Activated CD4-positive, alpha-beta T cell treated with anti-CD3 and anti-CD28 coated beads, Interleukin-2, amount 50 U/mL, for 1 hour (primary cell): ENCODE measurements around the gene KCNJ10.

Source experiments
- DNase-seq: peaks from one replicate; pipeline ENCODE4 v3.0.0-alpha.2; 2020

Gene KCNJ10

DNA sequence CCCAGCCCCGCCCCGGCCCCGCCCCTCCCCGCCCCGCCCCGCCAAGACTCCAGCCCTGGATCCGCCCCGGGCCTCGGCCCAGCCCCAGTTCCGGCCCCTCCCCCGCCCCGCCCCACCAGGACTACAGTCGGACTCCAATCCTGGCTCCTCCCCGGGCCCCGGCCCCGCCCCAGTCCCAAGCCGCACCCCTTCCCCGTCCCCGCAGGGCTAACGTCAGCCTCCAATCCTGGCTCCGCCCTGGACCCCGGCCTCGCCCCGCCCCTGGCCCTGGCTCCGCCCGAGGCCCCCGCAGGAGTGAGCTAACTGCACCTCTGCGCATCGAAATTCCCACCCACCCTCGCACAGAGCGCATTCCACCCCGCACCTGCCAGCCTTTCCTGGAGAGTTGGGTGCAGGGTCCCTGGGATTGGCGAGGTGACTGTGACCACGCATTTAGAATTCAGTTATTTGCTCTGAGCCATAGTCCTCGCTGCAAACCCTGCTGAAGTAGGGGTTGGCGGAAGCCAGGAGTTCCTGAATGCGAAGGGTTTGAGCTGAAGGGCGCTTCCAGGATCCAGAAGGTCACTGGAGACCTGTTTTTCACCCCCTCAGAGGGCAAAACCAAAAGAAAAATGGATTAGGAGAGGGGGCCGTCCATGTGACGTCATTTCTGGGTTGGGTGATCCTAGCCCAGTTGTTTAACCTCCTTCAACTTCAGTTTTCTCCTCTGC, 29.0 kb upstream of the KCNJ10 start:
- DNase-seq = peak; percentile 99

DNA sequence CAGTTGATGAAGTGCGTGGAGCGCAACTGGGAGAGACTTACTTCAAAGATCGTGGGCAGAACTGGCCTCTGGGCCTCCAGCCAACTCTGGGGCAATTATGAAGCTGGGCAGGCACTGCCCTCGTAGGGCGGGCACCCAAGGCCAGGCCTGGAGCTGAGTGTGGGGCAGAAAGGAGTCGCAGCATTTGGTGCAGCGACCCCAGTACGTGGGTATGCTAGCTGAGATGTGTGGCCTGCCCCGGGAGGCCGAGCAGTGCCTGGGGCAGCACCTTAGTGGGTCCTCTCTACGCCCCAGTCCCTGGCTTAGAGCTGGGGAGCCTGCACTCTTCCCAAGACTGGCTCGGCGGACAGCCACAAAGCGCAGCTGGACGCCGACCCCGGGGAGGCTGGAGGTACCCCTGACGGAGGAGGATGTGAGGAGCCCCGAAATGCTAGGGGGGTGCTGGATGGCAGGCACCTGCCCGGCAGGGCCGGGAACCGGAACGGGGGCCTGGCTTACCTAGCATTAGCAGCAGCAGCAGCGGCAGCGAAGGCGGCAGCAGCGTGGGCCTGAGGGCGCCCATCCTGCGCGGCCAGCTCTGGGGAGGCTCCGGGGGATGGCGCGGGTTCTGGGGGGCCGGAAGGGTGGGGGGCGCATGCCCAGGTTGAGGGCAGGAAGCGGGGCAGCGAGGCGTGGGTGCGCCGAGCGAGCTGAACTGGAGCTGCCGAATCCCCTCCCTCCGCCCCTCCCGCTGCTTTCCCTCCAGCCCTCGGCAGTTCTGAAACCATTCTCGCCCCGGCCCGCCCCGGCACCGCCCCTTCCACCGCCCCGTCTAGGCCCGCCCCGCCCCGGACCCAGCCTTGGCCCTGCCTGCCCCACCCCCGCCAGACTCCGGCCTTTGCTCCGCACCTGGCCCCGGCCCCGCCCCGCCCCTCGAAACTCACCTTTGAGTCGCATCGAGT, 28.2 kb upstream of the KCNJ10 start, which contains the start of gene IGSF8:
IGSF8 (minus strand) TSS at position 709 of the 941 bp plus-strand sequence; CDS start at position 562, 147 bp downstream.
- DNase-seq = peak; percentile 93

DNA sequence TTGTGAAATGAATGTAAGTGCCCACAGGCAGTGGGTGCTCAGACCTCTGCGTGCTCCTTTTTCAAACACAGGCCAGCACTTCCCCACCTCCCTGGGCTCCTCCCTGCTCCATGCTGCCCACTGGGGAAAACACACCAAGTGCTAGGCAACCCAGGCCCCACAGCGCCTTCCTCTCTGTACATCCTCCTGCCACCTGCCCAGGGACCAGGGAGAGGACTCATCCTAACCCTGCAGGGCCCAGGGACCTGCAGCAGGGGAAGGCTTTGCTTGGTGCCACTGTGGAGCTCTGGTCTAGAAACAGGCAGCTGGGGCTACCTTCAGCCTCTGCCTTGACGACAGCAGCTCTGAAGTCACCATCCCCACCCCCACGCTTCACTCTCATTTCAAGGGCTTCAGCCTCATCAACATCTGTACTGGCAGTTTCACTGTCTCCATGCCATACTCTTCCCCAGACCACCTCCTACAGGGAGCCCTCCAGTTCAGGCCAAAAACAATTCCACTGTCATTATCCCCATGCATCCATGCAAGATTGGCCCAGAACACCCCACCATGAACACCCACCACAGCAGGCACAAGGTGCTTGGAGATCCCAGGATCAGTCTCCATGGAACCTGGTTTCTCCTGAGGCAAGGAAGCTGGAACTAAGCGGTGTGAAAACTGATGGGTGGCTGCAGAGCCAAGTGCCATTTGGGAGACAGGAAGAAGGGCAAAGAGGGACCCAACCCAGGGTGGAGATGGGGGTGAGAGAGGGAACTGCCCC, 27.4 kb upstream of the KCNJ10 start:
- peak; percentile 20 for DNase-seq

DNA sequence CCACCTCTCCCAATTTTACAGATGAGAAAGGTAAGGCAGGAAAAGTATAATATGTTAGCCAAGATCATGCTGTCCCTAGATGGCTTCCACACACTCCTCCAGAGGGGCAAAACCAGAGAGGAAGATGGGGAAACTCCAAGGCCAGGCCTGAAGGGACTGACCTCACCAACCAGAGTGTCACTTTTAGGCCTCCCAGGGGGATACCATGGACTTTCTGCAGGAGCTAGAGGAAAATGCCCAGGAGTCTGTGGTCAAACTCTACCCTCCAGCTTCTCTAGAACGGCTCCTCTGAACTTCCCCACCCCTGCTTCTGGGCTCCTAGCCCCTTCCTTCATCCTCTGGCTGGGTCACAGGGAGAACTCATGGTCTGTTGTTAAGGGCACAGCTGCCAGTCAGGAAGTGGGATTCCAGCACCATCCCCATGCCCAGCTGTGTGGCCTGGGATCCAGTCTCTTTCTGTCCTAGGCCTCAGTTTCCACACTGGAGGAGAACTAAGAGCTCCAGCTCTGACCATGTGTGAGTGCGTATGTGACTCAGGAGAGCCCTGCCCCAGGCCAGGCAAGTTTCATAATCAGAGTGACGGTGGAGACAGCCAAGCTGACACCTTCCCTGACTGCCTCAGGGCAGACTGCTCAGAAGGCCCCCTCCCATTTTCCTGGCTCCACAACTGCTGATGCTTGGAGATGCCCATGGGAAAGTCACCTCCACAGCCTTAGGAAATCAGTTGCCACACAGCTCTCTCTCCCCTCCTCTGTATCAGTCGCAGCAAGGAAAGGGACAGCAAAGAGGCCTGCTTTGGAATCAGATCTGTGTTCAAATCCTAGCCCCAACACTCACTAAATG, 26.5 kb upstream of the KCNJ10 start:
- no peak for DNase-seq

DNA sequence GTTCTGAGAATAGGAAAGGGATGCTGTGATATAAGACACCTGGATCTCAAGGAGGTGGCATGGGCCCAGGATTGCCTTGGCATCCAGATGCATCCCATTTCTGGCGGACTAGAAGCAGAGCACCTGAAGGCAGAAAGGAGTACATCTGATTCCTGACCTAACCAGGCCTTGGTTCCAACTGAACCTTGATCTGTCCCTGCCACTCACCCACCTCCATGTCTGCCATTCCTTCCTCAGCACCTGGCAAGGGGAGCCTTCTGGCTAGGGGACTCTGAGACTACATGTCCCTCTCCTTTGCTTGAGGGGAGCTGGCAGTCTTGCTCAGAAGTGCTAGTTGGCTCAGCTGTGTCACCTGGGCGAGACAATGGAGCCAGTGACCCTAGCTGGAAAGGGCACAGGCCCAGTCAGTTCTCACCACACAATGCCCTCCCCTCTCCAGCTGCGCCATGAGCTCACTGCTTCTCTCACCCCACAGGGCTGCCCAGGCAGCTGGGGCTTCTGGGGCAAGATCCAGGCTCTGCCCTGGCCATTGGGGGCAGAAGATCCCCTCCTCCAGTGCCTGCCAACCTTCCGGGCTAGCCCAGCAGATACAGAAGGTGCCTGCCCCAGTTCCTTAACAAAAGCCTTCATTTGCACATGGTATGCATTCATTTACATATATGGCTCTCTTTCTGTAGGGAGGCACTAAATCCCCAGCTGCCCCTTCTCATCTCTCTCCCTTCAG, 25.6 kb upstream of the KCNJ10 start:
- no peak for DNase-seq

DNA sequence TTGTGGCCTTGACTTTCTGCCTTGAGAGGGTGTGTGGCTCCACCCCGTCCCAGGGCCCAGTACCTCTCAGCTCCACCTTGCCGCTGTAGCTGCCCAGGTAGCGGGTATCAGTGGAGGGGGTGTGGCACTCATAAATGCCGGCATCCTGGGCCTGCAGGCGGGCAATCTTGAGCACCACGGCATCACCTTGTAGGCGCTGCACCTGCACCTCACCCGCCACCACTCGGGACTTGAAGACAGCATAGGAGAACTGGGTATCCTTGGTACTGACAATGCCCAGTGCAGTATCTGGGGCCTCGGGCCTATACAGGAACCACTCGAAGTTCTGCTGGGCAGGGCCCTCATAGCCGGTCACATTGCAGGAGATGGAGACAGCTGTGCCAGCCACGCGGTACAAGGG, 24.8 kb upstream of the KCNJ10 start:
- no peak for DNase-seq

DNA sequence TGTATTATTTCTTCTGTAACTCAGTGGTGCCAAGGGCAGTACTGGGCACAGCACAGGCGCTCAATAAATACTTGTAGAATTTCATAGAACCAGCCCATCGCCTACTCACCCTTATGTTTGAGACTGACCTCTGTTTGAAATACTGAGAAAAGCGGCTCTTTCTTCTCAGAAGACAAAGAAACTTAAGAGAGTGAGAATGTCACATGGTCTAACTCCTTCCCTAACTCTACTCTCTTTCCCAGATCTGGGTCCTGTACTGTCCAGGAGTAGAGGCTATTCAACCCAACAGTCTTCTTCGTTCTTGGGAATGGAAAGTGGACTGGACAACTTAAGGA, 24.3 kb upstream of the KCNJ10 start:
- no peak for DNase-seq

DNA sequence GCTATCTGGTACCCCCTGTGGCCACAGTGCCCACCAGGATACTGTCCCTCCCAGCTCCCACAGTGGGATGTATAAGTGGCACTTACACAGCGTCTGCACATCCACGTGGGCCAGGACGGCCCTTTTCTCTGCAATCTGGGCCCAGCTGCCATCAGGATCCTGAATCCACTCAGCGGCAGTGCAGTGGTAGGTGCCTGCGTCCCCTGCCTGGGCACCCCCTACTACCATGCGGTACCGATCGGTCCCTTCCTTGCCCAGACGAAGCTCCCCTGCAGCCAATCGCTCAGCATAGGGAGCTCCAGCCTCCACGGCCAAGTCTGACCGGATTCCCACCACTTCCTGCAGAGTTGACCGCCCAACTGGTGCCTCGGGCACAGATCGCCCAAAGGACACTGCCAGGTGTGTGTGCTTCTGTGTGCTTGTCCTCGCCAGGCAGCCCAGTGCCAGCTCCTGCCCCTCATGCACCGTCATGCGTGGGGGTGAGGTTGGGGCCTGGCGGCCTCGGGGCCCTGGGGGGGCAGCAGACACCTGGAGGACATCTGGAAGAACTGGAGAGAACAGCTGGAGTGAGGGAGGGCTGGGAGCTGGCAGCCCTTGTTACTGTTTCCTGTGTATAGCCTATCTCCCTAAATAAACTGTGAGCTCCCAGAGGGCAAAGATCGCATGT, 23.8 kb upstream of the KCNJ10 start:
- DNase-seq = no peak

DNA sequence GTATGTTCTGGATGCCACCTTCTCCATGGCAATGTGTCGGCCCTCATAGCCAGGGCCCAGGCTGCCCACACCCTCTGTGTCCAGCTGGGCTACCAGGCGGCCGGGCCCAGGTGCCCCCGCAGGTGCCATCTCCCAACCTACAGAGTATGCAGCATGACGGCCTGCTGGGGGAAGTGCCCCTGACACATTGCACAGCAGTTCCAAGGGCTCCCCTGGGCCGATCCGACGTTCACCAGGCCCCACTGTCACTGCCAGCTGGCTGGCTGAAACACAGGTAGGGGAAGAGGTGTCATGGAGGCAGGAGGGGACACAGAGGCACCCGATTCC, 23.1 kb upstream of the KCNJ10 start:
- DNase-seq = no peak

DNA sequence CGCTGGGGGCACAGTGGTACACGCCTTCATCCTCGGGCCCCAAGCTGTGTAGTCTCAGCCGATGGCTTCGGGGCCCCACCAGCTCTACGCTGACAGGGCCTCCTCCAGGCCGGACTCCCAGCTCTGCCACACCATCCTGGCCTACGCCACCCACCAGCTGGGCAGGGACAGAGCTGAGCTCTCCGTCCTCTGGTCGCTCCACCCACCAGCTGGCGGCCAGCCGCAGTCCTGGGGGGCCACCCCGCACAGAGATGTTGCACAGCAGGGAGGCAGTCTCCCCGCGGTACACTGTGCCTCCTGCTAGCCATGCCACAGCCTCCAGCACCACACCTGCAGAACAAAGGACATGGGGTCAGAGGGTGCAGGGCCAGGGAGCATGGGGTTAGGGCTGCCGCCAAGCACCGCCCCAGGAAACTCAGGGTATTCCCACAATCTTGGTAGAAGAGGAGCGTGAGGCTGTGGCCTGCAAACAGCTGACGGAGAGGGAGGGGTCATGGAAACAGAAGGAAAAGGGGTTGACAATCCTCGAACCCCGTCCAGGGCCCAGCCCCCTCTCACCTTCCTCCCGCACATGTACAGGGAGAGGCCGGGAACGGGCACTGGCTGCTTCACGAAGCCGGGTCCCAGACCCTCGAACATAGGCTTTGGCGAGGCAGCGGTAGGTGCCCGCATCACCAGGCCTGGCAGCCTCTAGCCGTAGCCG, 22.6 kb upstream of the KCNJ10 start:
- DNase-seq = no peak

DNA sequence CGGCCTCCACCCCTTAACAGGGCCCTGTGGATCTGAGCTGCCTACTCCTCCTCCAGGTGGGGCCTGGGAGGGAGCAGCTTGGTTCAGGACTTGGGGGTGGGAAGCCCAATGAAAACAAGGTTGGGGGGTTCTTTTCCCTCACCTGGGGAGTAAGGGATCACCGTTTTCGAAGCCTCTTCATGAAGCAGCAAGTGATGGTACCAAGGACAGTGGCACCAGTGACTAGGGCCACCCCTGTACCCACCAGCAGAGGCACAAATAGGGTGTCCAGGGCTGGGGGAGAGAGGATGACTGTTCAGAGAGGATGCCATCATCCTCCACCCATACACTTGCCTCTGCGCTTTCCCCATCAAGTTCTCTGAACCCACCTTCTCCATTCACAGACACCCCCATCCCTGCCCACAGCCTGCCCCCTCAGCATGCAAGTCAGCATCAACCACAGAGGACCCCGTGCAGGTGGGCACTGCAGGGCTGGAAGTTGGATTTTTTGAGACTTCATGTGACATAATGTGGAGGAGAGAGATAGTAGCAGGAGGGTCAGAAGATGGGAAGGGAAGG, 21.8 kb upstream of the KCNJ10 start:
- DNase-seq = no peak

DNA sequence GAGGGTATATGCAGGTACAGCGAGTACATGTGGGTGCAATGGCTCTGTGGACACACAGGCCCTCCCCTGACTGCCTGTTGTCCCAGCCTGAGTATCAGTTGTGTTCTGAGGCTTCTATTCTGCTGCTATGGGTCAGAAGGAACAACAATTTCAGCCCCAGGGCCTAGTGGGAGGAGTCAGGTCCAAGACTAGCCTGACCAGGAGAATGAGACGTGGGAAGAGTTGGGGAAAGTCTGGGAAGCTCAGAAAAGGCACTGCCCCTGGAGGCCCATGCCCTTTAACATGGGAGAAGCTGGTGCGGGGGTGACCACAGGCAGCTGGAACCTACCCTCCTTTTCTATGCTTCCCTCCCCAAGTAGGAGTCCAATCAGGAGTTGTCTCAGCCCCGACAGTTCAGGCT, 20.8 kb upstream of the KCNJ10 start:
- DNase-seq = no peak

DNA sequence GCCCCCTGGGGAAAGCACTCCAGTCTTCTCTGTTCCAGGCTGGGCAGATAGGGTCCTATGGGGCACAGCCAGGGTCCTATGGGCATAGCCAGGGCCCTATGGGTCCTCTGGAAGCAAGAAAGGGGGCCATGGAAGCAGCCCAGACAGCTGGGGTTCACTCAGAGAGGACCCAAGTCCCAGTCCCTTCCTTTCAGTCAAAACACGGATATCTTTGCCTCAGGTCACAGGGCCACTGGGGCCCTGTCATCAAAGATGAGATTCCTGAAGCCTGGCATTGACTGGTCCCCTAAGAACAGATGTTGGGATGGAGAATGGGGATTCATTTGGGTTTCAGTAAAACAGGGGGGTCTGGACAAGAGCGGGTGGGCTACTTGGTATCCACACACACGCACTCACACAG, 19.9 kb upstream of the KCNJ10 start:
- no peak for DNase-seq

DNA sequence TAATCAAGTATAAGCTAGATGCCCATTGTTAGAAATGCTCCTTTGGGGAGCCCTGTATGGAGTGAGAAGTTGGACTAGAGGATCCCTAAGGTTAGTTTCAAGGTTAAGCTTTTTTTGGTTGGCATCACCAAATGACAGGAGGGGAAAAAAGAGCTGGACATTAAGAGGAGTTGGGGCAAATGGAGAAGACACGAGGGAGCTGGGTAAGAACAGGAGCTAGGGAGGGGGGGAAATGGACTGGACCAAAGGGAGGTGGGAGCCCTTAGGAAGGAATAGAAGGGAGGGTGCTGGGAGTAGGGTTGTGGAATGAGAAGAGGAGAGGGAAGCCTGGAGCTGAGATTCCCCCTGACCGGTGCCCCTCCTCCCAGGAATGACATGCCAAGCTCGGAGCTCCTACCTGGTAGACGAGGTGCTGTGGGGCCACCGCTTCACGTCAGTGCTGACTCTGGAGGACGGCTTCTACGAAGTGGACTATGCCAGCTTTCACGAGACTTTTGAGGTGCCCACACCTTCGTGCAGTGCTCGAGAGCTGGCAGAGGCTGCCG, 17.2 kb upstream of the KCNJ10 start:
- DNase-seq = no peak

DNA sequence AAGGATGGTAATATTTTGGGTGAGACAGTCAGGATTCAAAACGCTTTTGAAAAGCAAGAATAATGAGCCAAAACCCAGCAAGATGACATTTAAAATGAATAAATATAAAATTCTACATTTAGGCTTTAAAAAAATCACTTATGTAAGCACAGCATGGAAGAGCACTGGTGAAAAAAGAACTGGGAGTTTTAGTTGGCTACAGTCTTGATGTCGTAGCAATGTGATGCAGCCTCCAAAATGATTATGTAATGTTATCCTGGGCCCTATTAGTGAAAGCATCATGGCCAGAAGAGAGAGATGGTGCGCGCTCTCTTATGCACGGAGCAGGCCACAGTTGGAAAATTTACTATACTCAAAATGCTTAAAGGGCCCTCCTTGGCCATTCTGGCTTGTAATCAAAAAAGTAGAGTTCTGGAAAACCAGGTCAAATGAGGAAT, 16.5 kb upstream of the KCNJ10 start:
- DNase-seq = no peak

DNA sequence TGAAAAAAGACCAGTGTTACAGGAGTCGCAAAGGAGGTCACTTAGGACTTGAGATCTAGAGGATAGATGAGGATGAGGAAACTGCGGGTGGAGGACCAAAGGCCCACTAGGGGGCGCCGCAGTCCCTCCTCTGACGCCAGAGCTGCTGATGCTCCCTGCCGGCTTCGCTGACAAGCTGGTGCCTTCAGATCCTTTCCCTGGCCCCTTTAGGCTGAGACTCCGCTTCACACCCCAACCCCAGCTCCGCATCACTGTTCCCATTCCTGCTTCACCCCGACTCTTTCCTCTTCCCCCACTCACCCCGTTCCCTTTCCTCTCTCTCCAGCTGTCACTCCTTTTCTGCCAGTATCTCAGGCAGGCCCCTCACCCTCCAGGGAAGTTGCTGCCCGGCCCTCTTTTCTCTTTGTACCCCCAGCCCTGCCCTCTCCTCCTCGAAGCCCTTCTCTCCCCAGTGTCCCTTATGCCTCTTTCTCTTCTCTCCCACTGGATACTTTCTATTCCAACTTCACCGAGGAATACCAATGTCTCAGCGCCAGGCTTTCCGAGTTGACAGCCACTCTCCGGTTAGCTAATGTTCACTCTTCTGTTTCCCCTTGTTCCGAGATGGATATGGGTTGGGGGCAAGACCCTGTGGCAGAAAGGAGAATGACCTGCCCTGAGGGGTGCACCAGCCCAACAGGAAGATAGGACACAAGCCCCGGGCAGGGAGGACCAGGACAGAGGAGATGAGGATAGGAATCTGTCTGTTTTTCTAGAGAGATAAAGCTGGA, 15.9 kb upstream of the KCNJ10 start:
- DNase-seq = peak; percentile 77

DNA sequence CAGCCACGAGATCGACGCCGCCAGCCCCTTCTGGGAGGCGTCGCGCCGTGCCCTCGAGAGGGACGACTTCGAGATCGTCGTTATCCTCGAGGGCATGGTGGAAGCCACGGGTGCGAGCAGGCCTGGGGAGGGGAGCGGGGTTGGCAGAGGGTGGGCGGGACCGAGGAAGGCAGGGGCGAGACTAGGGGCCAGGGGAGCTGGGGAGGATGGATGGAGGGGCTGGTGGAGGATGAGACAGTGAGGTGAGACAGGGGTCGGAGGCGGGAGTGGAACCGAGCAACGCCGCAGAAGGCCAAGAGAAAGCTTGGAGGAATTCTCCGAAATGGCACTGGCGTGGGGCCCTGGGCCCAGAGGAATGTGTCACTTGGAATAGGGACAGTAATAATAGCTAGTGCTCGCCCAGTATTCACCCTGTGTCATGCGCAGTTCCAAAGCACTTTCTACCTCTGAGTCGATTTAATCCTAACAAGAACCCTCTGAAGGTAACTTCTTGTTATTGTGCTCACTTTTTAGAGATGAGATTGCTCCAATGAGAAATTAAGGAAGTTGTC, 14.9 kb upstream of the KCNJ10 start:
- no peak for DNase-seq

DNA sequence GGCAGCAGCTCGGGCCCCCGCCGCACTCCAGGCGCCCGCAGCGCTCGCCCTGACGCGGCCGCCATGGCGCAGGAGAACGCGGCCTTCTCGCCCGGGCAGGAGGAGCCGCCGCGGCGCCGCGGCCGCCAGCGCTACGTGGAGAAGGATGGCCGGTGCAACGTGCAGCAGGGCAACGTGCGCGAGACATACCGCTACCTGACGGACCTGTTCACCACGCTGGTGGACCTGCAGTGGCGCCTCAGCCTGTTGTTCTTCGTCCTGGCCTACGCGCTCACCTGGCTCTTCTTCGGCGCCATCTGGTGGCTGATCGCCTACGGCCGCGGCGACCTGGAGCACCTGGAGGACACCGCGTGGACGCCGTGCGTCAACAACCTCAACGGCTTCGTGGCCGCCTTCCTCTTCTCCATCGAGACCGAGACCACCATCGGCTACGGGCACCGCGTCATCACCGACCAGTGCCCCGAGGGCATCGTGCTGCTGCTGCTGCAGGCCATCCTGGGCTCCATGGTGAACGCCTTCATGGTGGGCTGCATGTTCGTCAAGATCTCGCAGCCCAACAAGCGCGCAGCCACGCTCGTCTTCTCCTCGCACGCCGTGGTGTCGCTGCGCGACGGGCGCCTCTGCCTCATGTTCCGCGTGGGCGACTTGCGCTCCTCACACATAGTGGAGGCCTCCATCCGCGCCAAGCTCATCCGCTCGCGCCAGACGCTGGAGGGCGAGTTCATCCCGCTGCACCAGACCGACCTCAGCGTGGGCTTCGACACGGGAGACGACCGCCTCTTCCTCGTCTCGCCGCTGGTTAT, 14.2 kb upstream of the KCNJ10 start:
- peak; percentile 79 for DNase-seq
